Neuron (in vitro differentiated cells): ENCODE measurements around the gene FAM107A.

Source experiments
- H2AFZ ChIP-seq: one replicate; pipeline ENCODE4 v1.6.1; 2013; ENCODE audit warnings: low read depth, mild to moderate bottlenecking, inconsistent platforms, low read length, moderate library complexity
- H3K27me3 ChIP-seq: one replicate; pipeline ENCODE4 v1.6.1; 2013; ENCODE audit warnings: low read length; ENCODE audit not compliant: insufficient read depth
- H3K36me3 ChIP-seq: one replicate; pipeline ENCODE4 v1.6.1; 2013; ENCODE audit warnings: low read length; ENCODE audit not compliant: insufficient read depth
- H3K4me1 ChIP-seq: one replicate; pipeline ENCODE4 v1.6.1; 2013; ENCODE audit warnings: low read length; ENCODE audit not compliant: insufficient read depth
- H3K4me3 ChIP-seq: 2 replicates; pipeline ENCODE4 v1.5.1; 2013; ENCODE audit warnings: mild to moderate bottlenecking, low read length, moderate library complexity
- H3K9me3 ChIP-seq: one replicate; pipeline ENCODE4 v1.6.1; 2013; ENCODE audit warnings: low read length

The FAM107A gene

GRCh38 chr3:58577269-58577821 is at the start of gene FAM107A:
FAM107A (minus strand) TSS chr3:58577391; CDS start chr3:58569860, 7,531 bp downstream.
- H3K4me1 ChIP-seq, result peaks cover 30% of the 10 kb centered on the region
- no peak within 1 kb of the TSS for H2AFZ ChIP-seq
- H3K27me3 ChIP-seq, result no peaks in the 10 kb centered on the region
- H3K36me3 ChIP-seq, result no peaks in the 10 kb centered on the region
- no peak within 1 kb of the TSS for H3K4me3 ChIP-seq
- peaks cover under 1% of the 10 kb centered on the region for H3K9me3 ChIP-seq

GRCh38 chr3:58625196-58625824 is 48.1 kb upstream of the FAM107A start:
- H3K27me3 ChIP-seq, result no peaks in the 10 kb centered on the region
- H3K4me3 ChIP-seq, result no peak overlapping the region
- no peaks in the 10 kb centered on the region for H3K9me3 ChIP-seq
- peaks cover 64% of the 10 kb centered on the region for H3K4me1 ChIP-seq
- no peaks in the 10 kb centered on the region for H3K36me3 ChIP-seq
- no peak overlapping the region for H2AFZ ChIP-seq

- Histone ChIP-seq H3K4me3 (no peak overlapping the region), H3K36me3 (no peaks in the 10 kb centered on the region), H3K27me3 (no peaks in the 10 kb centered on the region), H3K9me3 (no peaks in the 10 kb centered on the region), H2AFZ (no peak overlapping the region), H3K4me1 (peaks cover 64% of the 10 kb centered on the region)
Measured at GRCh38 chr3:58624550-58624949, 47.4 kb upstream of the FAM107A start.

GRCh38 chr3:58623961-58624360 is 46.8 kb upstream of the FAM107A start:
- H3K4me3 ChIP-seq, result no peak overlapping the region
- no peaks in the 10 kb centered on the region for H3K27me3 ChIP-seq
- no peak overlapping the region for H2AFZ ChIP-seq
- H3K36me3 ChIP-seq, result no peaks in the 10 kb centered on the region
- peaks cover 64% of the 10 kb centered on the region for H3K4me1 ChIP-seq
- no peaks in the 10 kb centered on the region for H3K9me3 ChIP-seq

- peaks cover 64% of the 10 kb centered on the region for H3K4me1 ChIP-seq
Measured at GRCh38 chr3:58623478-58623877, 46.3 kb upstream of the FAM107A start.

GRCh38 chr3:58622892-58623291 is 45.7 kb upstream of the FAM107A start:
- Histone ChIP-seq H3K36me3 (no peaks in the 10 kb centered on the region), H3K4me3 (no peak overlapping the region), H3K4me1 (peaks cover 63% of the 10 kb centered on the region), H3K9me3 (no peaks in the 10 kb centered on the region), H2AFZ (no peak overlapping the region), H3K27me3 (no peaks in the 10 kb centered on the region)

More at GRCh38 chr3:58623478-58623877, 46.3 kb upstream of the FAM107A start:
- Histone ChIP-seq H3K9me3 (no peaks in the 10 kb centered on the region), H3K36me3 (no peaks in the 10 kb centered on the region), H2AFZ (no peak overlapping the region), H3K27me3 (no peaks in the 10 kb centered on the region), H3K4me3 (no peak overlapping the region)

- Histone ChIP-seq H3K4me3 (no peak overlapping the region), H3K4me1 (peaks cover 59% of the 10 kb centered on the region)
Measured at GRCh38 chr3:58622436-58622835, 45.2 kb upstream of the FAM107A start.

GRCh38 chr3:58621086-58621830 is 44.1 kb upstream of the FAM107A start:
- Histone ChIP-seq H3K27me3 (no peaks in the 10 kb centered on the region), H2AFZ (no peak overlapping the region), H3K4me3 (no peak overlapping the region)

More at GRCh38 chr3:58622436-58622835, 45.2 kb upstream of the FAM107A start:
- H3K27me3 ChIP-seq, result no peaks in the 10 kb centered on the region
- H2AFZ ChIP-seq, result no peak overlapping the region
- H3K36me3 ChIP-seq, result no peaks in the 10 kb centered on the region
- no peaks in the 10 kb centered on the region for H3K9me3 ChIP-seq

GRCh38 chr3:58620421-58620820 is 43.2 kb upstream of the FAM107A start:
- H3K27me3 ChIP-seq, result no peaks in the 10 kb centered on the region
- peaks cover 43% of the 10 kb centered on the region for H3K4me1 ChIP-seq
- H2AFZ ChIP-seq, result no peak overlapping the region
- H3K9me3 ChIP-seq, result no peaks in the 10 kb centered on the region
- no peaks in the 10 kb centered on the region for H3K36me3 ChIP-seq
- H3K4me3 ChIP-seq, result no peak overlapping the region

More at GRCh38 chr3:58621086-58621830, 44.1 kb upstream of the FAM107A start:
- Histone ChIP-seq H3K36me3 (no peaks in the 10 kb centered on the region), H3K9me3 (no peaks in the 10 kb centered on the region), H3K4me1 (peaks cover 51% of the 10 kb centered on the region)

- Histone ChIP-seq H2AFZ (no peak overlapping the region), H3K4me3 (no peak overlapping the region), H3K4me1 (peaks cover 18% of the 10 kb centered on the region), H3K27me3 (no peaks in the 10 kb centered on the region), H3K9me3 (no peaks in the 10 kb centered on the region), H3K36me3 (no peaks in the 10 kb centered on the region)
Measured at GRCh38 chr3:58617338-58617761, 40.2 kb upstream of the FAM107A start.

GRCh38 chr3:58613236-58614132 is 36.3 kb upstream of the FAM107A start:
- H3K36me3 ChIP-seq, result no peaks in the 10 kb centered on the region
- no peak overlapping the region for H3K4me3 ChIP-seq
- no peak overlapping the region for H2AFZ ChIP-seq
- peaks cover 2% of the 10 kb centered on the region for H3K4me1 ChIP-seq
- H3K9me3 ChIP-seq, result no peaks in the 10 kb centered on the region
- no peaks in the 10 kb centered on the region for H3K27me3 ChIP-seq

- no peaks in the 10 kb centered on the region for H3K9me3 ChIP-seq
- peaks cover 2% of the 10 kb centered on the region for H3K4me1 ChIP-seq
- H3K27me3 ChIP-seq, result no peaks in the 10 kb centered on the region
- no peaks in the 10 kb centered on the region for H3K36me3 ChIP-seq
- no peak overlapping the region for H3K4me3 ChIP-seq
- no peak overlapping the region for H2AFZ ChIP-seq
Measured at GRCh38 chr3:58612830-58613229, 35.6 kb upstream of the FAM107A start.
